ENCODE results near the gene ACOT12. TPM values are rescaled to one million over a fixed set of nuclear protein-coding genes. Genes with fewer than 3 reads are reported as not detected.

ACOT12 gene
- total RNA-seq = 0.84 and 1.2 TPM in 2 replicates

GRCh38 chr5:81393783-81394718, at the start of gene ACOT12:
Gene ACOT12, minus strand, starts transcription at chr5:81394134. Its CDS starts 20 bp downstream, at chr5:81394114.

GRCh38 chr5:81301271-81302015, 92.5 kb downstream of the ACOT12 start, which contains the start of gene ZCCHC9:
Gene ZCCHC9, plus strand, starts transcription at chr5:81301587. Its CDS starts 3,171 bp downstream, at chr5:81304758.

Other genes with a start within 250 kb of the ACOT12 start
- gene CKMT2, start 160.8 kb downstream of the ACOT12 start, total RNA-seq = 1.0 TPM in 1 of 2 replicates, not detected in the other
- gene ZCCHC9, start 92.5 kb downstream of the ACOT12 start, total RNA-seq = 21.0 and 21.5 TPM in 2 replicates

Measured in bronchus fibroblast of lung (primary cell).